HepG2 (cell line): Measurements from ENCODE around the gene TP53TG5. TPM values are rescaled to one million over a fixed set of nuclear protein-coding genes. Genes with fewer than 3 reads are reported as not detected.

Experiments
- BHLHE40 ChIP-seq: IDR thresholded peaks from 2 replicates; pipeline ENCODE4 v1.6.1; 2011; ENCODE audit warnings: low read length, improper control_type of control experiment
- CENPBD1 ChIP-seq: sonication (generic); formaldehyde crosslinking; IDR thresholded peaks from 2 replicates; pipeline ENCODE4 v1.8.0; 2022; ENCODE audit warnings: missing genetic modification reagents, low read depth, mild to moderate bottlenecking, borderline replicate concordance
- CSRNP2 ChIP-seq: sonication (generic); formaldehyde crosslinking; conservative IDR thresholded peaks from 2 replicates; pipeline ENCODE4 v1.8.0; 2022; ENCODE audit warnings: low read depth, missing genetic modification reagents
- DMTF1 ChIP-seq: sonication (generic); formaldehyde crosslinking; IDR thresholded peaks from 2 replicates; pipeline ENCODE4 v1.4.0; 2020; ENCODE audit warnings: mild to moderate bottlenecking, missing genetic modification reagents
- DNMT1 ChIP-seq: sonication (generic); formaldehyde crosslinking; IDR thresholded peaks from 2 replicates; pipeline ENCODE4 v1.5.1; 2020; ENCODE audit warnings: mild to moderate bottlenecking, missing genetic modification reagents
- MEIS2 ChIP-seq: sonication (generic); formaldehyde crosslinking; IDR thresholded peaks from 2 replicates; pipeline ENCODE4 v1.9.0; 2021; ENCODE audit warnings: mild to moderate bottlenecking, missing genetic modification reagents
- NBN ChIP-seq: fragments of 450-650 bp; conservative IDR thresholded peaks from 2 replicates; pipeline ENCODE4 v1.6.1; 2017
- PHF20 ChIP-seq: sonication (generic); formaldehyde crosslinking; IDR thresholded peaks from 2 replicates; pipeline ENCODE4 v1.5.0; 2020; ENCODE audit warnings: mild to moderate bottlenecking, missing genetic modification reagents
- RARG ChIP-seq: sonication (generic); formaldehyde crosslinking; IDR thresholded peaks from 2 replicates; pipeline ENCODE4 v1.4.0; 2020; ENCODE audit warnings: low read depth, mild to moderate bottlenecking, missing genetic modification reagents
- ZBTB8A ChIP-seq: sonication (generic); formaldehyde crosslinking; IDR thresholded peaks from 2 replicates; pipeline ENCODE4 v1.4.0; 2020; ENCODE audit warnings: mild to moderate bottlenecking, low read depth, missing genetic modification reagents, borderline replicate concordance
- ZMYM2 ChIP-seq: sonication (generic); formaldehyde crosslinking; IDR thresholded peaks from 2 replicates; pipeline ENCODE4 v1.8.0; 2022; ENCODE audit warnings: mild to moderate bottlenecking, missing genetic modification reagents
- ZNF230 ChIP-seq: sonication (generic); formaldehyde crosslinking; IDR thresholded peaks from 2 replicates; pipeline ENCODE4 v1.4.0; 2020; ENCODE audit warnings: mild to moderate bottlenecking, missing genetic modification reagents
- ZNF33A ChIP-seq: sonication (generic); formaldehyde crosslinking; IDR thresholded peaks from 2 replicates; pipeline ENCODE4 v1.5.1; 2020; ENCODE audit warnings: missing genetic modification reagents, mild to moderate bottlenecking, moderate library complexity, borderline replicate concordance
- ZNF484 ChIP-seq: sonication (generic); formaldehyde crosslinking; IDR thresholded peaks from 2 replicates; pipeline ENCODE4 v1.5.1; 2020; ENCODE audit warnings: mild to moderate bottlenecking, low read depth, missing genetic modification reagents, borderline replicate concordance
- ZNF552 ChIP-seq: sonication (generic); formaldehyde crosslinking; IDR thresholded peaks from 2 replicates; pipeline ENCODE4 v1.9.0; 2022; ENCODE audit warnings: missing genetic modification reagents, mild to moderate bottlenecking, borderline replicate concordance
- ZNF572 ChIP-seq: sonication (generic); formaldehyde crosslinking; IDR thresholded peaks from 2 replicates; pipeline ENCODE4 v1.5.1; 2020; ENCODE audit warnings: mild to moderate bottlenecking, missing genetic modification reagents
- ZNF605 ChIP-seq: sonication (generic); formaldehyde crosslinking; IDR thresholded peaks from 2 replicates; pipeline ENCODE4 v1.8.0; 2022; ENCODE audit warnings: mild to moderate bottlenecking, missing genetic modification reagents
- ZNF674 ChIP-seq: sonication (generic); formaldehyde crosslinking; IDR thresholded peaks from 2 replicates; pipeline ENCODE4 v1.5.0; 2020; ENCODE audit warnings: low read depth, mild to moderate bottlenecking, missing genetic modification reagents
- ZNF768 ChIP-seq: sonication (generic); formaldehyde crosslinking; IDR thresholded peaks from 2 replicates; pipeline ENCODE4 v1.4.0; 2020; ENCODE audit warnings: missing genetic modification reagents
- ZSCAN22 ChIP-seq: sonication (generic); formaldehyde crosslinking; IDR thresholded peaks from 2 replicates; pipeline ENCODE4 v1.4.0; 2020; ENCODE audit warnings: mild to moderate bottlenecking, missing genetic modification reagents
- polyA plus RNA-seq, 8 experiments: library from polyadenylated mRNA; depleted of rRNA in 3 of 8; stranded (reverse) in 7 of 8; unstranded in 1 of 8; fragments of >200 nt; fragmentation: Illumina TruSeq in 4 of 8; extraction: Trizol in 4 of 8; gene quantifications; 2 replicates each; pipeline versions ENCODE4 v1.2.1 to v1.2.3, GENCODE V29; 2011 to 2016; ENCODE audit warnings: low read depth in 4 of 8, missing spikeins in 1 of 8, mixed read lengths in 1 of 8; ENCODE audit not compliant: insufficient read depth in 1 of 8
- total RNA-seq, 5 experiments: library from RNA; depleted of rRNA; stranded (reverse); fragments of >200 nt; fragmentation: Illumina TruSeq; extraction: Trizol; gene quantifications; 2 replicates each; pipeline ENCODE4 v1.2.3, GENCODE V29; 2016; ENCODE audit warnings: low read depth in 1 of 5
- TF ChIP-seq, protein P1 (sequence below): IDR thresholded peaks from 2 replicates; pipeline ENCODE4 v1.6.1; 2016; ENCODE audit warnings: low read depth, borderline replicate concordance
- TF ChIP-seq, protein P2 (sequence below): fragments of 450-650 bp; IDR thresholded peaks from 2 replicates; pipeline ENCODE4 v1.6.1; 2017; ENCODE audit warnings: mild to moderate bottlenecking

The TP53TG5 gene
- total and polyA plus RNA-seq, 2 of the 13 experiments (the other 11 are each of a cell fraction or from before 2014, with no cell fraction given): 0.11 TPM; not detected in 1

- TF ChIP-seq CSRNP2 (CRISPR knock-in tag) (no peak), ZSCAN22 (no peak), MEIS2 (CRISPR knock-in tag) (peak; percentile 80), ZNF33A (CRISPR knock-in tag) (peak; percentile 93; the same call in 1 of the 2 replicates), ZNF230 (peak; percentile 85; the same call in 1 of the 2 replicates), ZNF768 (CRISPR knock-in tag) (peak; percentile 82), RARG (CRISPR knock-in tag) (no peak), ZNF484 (CRISPR knock-in tag) (no peak), ZNF552 (no peak), BHLHE40 (no peak), PHF20 (CRISPR knock-in tag) (peak; percentile 100), ZNF572 (CRISPR knock-in tag) (peak; percentile 96; the same call in 1 of the 2 replicates), CENPBD1 (peak; percentile 90; the same call in 1 of the 2 replicates), ZBTB8A (CRISPR knock-in tag) (no peak; the same call in 1 of the 2 replicates), ZNF674 (CRISPR knock-in tag) (peak; percentile 75; the same call in 1 of the 2 replicates), ZNF605 (CRISPR knock-in tag) (peak; percentile 92), DNMT1 (CRISPR knock-in tag) (peak; percentile 84; the same call in 1 of the 2 replicates), ZMYM2 (no peak), DMTF1 (CRISPR knock-in tag) (no peak), NBN (no peak)
- TF ChIP-seq, protein P1, sequence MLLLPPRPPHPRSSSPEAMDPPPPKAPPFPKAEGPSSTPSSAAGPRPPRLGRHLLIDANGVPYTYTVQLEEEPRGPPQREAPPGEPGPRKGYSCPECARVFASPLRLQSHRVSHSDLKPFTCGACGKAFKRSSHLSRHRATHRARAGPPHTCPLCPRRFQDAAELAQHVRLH (CRISPR knock-in tag): peak; percentile 89; the same call in 1 of the 2 replicates
- TF ChIP-seq, protein P2, sequence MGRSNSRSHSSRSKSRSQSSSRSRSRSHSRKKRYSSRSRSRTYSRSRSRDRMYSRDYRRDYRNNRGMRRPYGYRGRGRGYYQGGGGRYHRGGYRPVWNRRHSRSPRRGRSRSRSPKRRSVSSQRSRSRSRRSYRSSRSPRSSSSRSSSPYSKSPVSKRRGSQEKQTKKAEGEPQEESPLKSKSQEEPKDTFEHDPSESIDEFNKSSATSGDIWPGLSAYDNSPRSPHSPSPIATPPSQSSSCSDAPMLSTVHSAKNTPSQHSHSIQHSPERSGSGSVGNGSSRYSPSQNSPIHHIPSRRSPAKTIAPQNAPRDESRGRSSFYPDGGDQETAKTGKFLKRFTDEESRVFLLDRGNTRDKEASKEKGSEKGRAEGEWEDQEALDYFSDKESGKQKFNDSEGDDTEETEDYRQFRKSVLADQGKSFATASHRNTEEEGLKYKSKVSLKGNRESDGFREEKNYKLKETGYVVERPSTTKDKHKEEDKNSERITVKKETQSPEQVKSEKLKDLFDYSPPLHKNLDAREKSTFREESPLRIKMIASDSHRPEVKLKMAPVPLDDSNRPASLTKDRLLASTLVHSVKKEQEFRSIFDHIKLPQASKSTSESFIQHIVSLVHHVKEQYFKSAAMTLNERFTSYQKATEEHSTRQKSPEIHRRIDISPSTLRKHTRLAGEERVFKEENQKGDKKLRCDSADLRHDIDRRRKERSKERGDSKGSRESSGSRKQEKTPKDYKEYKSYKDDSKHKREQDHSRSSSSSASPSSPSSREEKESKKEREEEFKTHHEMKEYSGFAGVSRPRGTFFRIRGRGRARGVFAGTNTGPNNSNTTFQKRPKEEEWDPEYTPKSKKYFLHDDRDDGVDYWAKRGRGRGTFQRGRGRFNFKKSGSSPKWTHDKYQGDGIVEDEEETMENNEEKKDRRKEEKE: no peak
Measured at GRCh38 chr20:45415822-45416637, 37.9 kb upstream of the TP53TG5 start, which contains the start of gene PIGT (continued).
